NCI-H1092 treated with DMSO at 0.1 percent for 48 hours (cell line): ENCODE data around the gene SPIN4.
"Not testable (repeated sequence)": the region's sequence is repeated elsewhere in the genome, so short reads cannot be mapped to it uniquely, and the experiment has no call there.

Source experiments
- DNase-seq: peaks from one replicate; lab custom pipeline; 2025; lab: John Stamatoyannopoulos, UW

Gene SPIN4

GRCh38 chrX:63350941-63351616, at the start of gene SPIN4:
SPIN4 (minus strand) TSS chrX:63351332; CDS start chrX:63350819, 513 bp downstream.
- peak; percentile 97 for DNase-seq

GRCh38 chrX:63400340-63400739, 49.2 kb upstream of the SPIN4 start:
- no peak for DNase-seq

GRCh38 chrX:63394872-63395271, 43.7 kb upstream of the SPIN4 start:
- no peak for DNase-seq

- not testable (repeated sequence) for DNase-seq
Measured at GRCh38 chrX:63393094-63393493, 42.0 kb upstream of the SPIN4 start.

DNA sequence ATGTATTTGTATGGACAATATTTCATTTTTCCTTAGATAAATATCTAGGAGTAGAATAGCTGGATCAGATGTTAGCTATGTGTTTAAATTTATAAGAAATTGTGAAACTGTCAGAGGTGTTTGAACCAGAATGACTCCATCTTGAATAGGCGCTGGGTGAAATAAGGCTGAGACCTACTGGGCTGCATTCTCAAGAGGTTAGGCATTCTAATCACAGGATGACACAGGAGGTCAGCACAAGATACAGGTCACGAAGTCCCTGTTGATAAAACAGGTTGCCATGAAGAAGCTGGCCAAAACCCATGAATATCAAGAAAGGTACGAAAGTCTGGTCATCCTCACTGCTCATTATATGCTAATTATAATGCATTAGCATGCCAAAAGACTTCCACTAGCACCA, 36.3 kb upstream of the SPIN4 start:
- DNase-seq: no peak

GRCh38 chrX:63384263-63384662, 33.1 kb upstream of the SPIN4 start:
- DNase-seq: not testable (repeated sequence)

GRCh38 chrX:63373012-63373411, 21.9 kb upstream of the SPIN4 start:
- not testable (repeated sequence) for DNase-seq

DNA sequence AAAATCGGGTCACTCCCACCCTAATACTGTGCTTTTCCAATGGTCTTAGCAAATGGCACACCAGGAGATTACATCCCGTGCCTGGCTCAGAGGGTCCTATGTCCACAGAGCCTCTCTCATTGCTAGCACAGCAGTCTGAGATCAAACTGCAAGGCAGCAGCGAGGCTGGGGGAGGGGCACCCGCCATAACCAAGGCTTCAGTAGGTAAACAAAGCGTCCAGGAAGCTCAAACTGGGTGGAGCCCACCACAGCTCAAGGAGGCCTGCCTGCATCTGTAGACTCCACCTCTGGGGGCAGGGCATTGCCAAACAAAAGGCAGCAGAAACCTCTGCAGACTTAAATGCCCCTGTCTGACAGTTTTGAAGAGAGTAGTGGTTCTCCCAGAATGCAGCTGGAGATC, 16.6 kb upstream of the SPIN4 start:
- not testable (repeated sequence) for DNase-seq

GRCh38 chrX:63363788-63364187, 12.7 kb upstream of the SPIN4 start:
- DNase-seq: no peak

- no peak for DNase-seq
Measured at GRCh38 chrX:63361494-63361893, 10.4 kb upstream of the SPIN4 start.

- DNase-seq: no peak
Measured at GRCh38 chrX:63354484-63354883, 3.4 kb upstream of the SPIN4 start.

DNA sequence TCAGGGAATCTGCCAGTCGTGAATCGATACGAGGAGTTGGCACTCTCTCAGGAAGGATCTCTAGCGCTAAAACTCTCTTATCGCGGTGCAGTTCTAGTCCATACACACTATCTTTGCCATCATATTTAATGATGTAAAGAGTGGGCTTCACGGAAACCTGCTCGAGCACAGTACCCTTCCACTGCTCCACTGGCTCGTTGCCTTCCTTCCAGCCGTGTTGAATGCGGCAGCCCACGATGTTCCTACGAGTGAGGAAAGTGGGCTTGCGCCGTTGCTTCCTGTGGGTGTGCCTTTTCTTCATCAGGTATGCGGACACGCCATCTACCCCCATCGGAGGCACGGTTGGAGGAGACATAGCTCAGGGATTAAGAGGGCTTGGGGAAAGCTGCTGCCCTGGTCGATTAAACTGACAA, 661 bp downstream of the SPIN4 start:
- DNase-seq: peak; percentile 77

- peak; percentile 80 for DNase-seq
Measured at GRCh38 chrX:63349307-63349706, 1.8 kb downstream of the SPIN4 start.

- no peak for DNase-seq
Measured at GRCh38 chrX:63330681-63331080, 20.5 kb downstream of the SPIN4 start.

- no peak for DNase-seq
Measured at GRCh38 chrX:63327788-63328187, 23.3 kb downstream of the SPIN4 start.

DNA sequence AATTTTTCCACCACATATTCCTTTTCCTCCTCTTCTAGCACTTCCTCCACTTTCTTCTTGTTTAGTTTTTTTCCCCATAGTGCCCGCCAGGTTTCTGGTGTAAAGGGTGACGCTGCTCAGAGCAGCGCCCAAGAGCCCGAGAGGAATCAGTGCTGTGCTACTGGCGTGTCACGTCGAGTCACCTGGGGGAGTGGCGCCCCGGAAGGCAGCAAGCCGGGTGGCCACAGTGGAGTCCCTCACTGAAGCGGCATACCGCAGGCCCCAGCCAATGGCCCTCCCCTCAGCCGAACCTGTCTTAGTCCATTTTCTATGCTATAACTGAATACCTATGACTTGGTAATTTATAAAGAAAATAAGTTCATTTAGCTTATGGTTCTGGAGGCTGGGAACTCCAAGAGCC, 51.5 kb downstream of the SPIN4 start:
- DNase-seq: no peak
